Lung (tissue), 12 donors: Measurements from ENCODE around the gene ZEB2. TPM values are rescaled to one million over a fixed set of nuclear protein-coding genes. Genes with fewer than 3 reads are reported as not detected.

Experiments
- ATAC-seq: fragments of 200-7000 bp; cut with Tn5 transposase; one replicate; pipeline ENCODE4 v1.9.1; 2020; ENCODE audit warnings: moderate number of reproducible peaks; ENCODE audit not compliant: insufficient read depth, low FRiP score
- DNase-seq, 3 donors: peaks; one replicate each; pipeline ENCODE4 v3.0.0-alpha.2; 2013 to 2017
- H3K27ac ChIP-seq, 2 donors: one replicate each; pipeline ENCODE4 v1.5.1; 2013; ENCODE audit warnings: mild to moderate bottlenecking in 2 of 2, moderate library complexity in 2 of 2, control low read depth in 1 of 2, inconsistent platforms in 1 of 2, low read depth in 1 of 2, low read length in 1 of 2
- H3K27me3 ChIP-seq, 3 donors: one replicate each; pipeline ENCODE4 v1.5.1; 2013; ENCODE audit warnings: low read length in 2 of 3; ENCODE audit not compliant: control insufficient read depth in 3 of 3, insufficient read depth in 3 of 3
- H3K36me3 ChIP-seq, 4 donors: one replicate each; pipeline ENCODE4 v1.5.1; 2013; ENCODE audit warnings: low read length in 4 of 4, mild to moderate bottlenecking in 1 of 4, moderate library complexity in 1 of 4; ENCODE audit not compliant: control insufficient read depth in 4 of 4, insufficient read depth in 4 of 4
- H3K4me1 ChIP-seq, 5 donors: one replicate each; pipeline ENCODE4 v1.5.1; 2013; ENCODE audit warnings: low read length in 5 of 5, mild to moderate bottlenecking in 2 of 5, moderate library complexity in 1 of 5; ENCODE audit not compliant: control insufficient read depth in 5 of 5, insufficient read depth in 5 of 5
- H3K4me3 ChIP-seq: one replicate; pipeline ENCODE4 v1.5.1; 2013; ENCODE audit warnings: mild to moderate bottlenecking, control low read depth, moderate library complexity
- H3K9ac ChIP-seq, 2 donors: one replicate each; pipeline ENCODE4 v1.5.1; 2013; ENCODE audit warnings: low read length in 2 of 2, control low read depth in 1 of 2; ENCODE audit not compliant: insufficient read depth in 1 of 2
- H3K9me3 ChIP-seq, 4 donors: one replicate each; pipeline ENCODE4 v1.5.1; 2013; ENCODE audit warnings: low read length in 3 of 4, mild to moderate bottlenecking in 1 of 4, moderate library complexity in 1 of 4; ENCODE audit not compliant: control insufficient read depth in 4 of 4, insufficient read depth in 3 of 4
- WGBS, 2 donors: extraction: QIAGEN DNeasy Blood & Tissue Kit; methylation state at CpG; one replicate each; pipeline ENCODE4 v1.1.7; 2013; 5-methylcytosine and 5-hydroxymethylcytosine counted together
- polyA plus RNA-seq, 2 donors: library from polyadenylated mRNA; stranded (reverse); fragments of 200-250 nt; gene quantifications; one replicate each; pipeline ENCODE4 v1.2.1, GENCODE V29; 2013
- total RNA-seq, 2 donors: library from RNA; depleted of rRNA in 1 of 2; stranded (reverse); fragments of >200 nt in 1 of 2; gene quantifications; one replicate each; pipeline ENCODE4 v1.2.1, GENCODE V29; 2014 to 2021
- TF ChIP-seq, protein P1 (sequence below): IDR thresholded peaks from 2 replicates; pipeline ENCODE4 v1.5.1; 2012; ENCODE audit warnings: mild to moderate bottlenecking; ENCODE audit errors: control extremely low read depth, extremely low read depth
- donor health status: control.
- donor health status: control.
- donor health status: Bipolar disorder and iron deficiency.
- donor health status: healthy.
- donor health status: DM: yes; HTN: yes; CAD: no.

The ZEB2 gene
- total and polyA plus RNA-seq, 4 donors = 27.0 to 332 (median 127) TPM

DNA sequence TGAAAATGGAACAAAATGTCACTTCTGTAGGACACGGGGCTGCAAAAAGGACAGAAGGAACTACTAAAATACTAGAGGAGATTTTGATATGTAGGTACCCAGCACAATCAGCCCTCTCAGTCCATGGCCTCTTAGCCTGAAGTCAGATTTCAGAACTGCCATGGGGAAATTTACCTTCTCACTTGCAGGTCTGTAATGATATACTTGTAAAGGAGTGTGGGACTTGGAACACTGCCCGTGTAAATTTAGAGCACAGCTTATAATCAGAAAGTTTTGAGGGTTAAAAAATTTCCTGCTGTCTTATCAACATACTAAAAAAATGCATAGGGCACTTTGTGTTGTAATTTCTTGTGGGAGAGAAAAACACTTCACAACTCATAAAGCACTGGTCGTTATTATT, 60.6 kb downstream of the ZEB2 start:
- no peaks in the 10 kb centered on the region for H3K9me3 ChIP-seq
- peak overlapping the region in 1 of 2 donors; percentile 61 for H3K9ac ChIP-seq
- TF ChIP-seq, protein P1, sequence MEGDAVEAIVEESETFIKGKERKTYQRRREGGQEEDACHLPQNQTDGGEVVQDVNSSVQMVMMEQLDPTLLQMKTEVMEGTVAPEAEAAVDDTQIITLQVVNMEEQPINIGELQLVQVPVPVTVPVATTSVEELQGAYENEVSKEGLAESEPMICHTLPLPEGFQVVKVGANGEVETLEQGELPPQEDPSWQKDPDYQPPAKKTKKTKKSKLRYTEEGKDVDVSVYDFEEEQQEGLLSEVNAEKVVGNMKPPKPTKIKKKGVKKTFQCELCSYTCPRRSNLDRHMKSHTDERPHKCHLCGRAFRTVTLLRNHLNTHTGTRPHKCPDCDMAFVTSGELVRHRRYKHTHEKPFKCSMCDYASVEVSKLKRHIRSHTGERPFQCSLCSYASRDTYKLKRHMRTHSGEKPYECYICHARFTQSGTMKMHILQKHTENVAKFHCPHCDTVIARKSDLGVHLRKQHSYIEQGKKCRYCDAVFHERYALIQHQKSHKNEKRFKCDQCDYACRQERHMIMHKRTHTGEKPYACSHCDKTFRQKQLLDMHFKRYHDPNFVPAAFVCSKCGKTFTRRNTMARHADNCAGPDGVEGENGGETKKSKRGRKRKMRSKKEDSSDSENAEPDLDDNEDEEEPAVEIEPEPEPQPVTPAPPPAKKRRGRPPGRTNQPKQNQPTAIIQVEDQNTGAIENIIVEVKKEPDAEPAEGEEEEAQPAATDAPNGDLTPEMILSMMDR = no peak
- H3K27me3 ChIP-seq = no peaks in the 10 kb centered on the region
- peaks cover 4 to 89% (median 38%) of the 10 kb centered on the region in 5 donors for H3K4me1 ChIP-seq
- ATAC-seq (no peak), DNase-seq (no peak)
- H3K27ac ChIP-seq = peak overlapping the region; percentile 31 to 62
- 13 to 14% methylated on average over 3 of the region's 3 CpGs for WGBS, 2 donors
- peaks cover 0 to 26% (median 5%) of the 10 kb centered on the region in 4 donors for H3K36me3 ChIP-seq
- H3K4me3 ChIP-seq = no peak overlapping the region

DNA sequence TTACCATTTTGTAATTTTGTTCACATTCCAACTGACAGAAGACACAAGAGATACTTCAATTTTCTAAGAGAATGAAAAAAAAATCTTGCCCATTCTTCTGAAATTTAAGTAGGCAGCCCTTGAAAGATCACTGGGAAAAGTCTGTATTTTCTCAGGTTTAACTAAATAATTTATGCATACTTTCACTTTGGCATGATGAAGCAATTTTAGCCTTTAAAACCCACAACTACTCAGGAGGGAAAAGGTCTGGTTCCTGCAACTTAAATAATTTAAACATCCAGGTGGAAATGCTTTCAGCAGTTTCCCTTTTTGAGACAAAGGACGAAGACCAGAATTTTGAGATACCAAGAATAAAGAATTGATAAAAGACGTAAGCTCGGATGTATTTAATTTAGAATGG, 61.4 kb downstream of the ZEB2 start:
- 16 to 44% methylated on average over 3 of the region's 3 CpGs for WGBS, 2 donors
- Histone ChIP-seq H3K9ac (peak overlapping the region in 1 of 2 donors; percentile 61), H3K36me3 (peaks cover 0 to 28% (median 3%) of the 10 kb centered on the region in 4 donors), H3K9me3 (no peaks in the 10 kb centered on the region), H3K27ac (peak overlapping the region in 1 of 2 donors; percentile 21), H3K27me3 (no peaks in the 10 kb centered on the region), H3K4me3 (no peak overlapping the region), H3K4me1 (peaks cover 4 to 96% (median 38%) of the 10 kb centered on the region in 5 donors)
- no peak for ATAC-seq
- TF ChIP-seq, protein P1 = no peak
- DNase-seq = no peak

DNA sequence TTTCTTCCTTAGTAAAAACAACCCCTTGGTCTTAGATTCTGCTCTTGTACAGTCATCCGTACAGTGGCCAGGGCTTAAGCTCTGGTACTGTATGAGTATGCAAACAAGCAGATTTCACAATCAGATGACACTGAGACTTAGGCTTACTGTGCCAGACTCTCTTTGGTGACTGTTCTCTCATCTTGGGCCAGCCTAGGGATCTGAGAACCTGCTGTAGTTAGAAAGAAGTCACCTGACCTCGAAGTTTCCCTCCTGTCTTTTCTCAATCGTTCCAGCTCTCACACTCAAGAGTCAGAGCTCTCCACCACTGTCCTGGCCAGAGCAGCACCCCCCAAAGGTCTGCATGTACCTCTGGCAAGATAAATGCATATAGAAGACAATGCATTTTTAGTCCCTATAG, 63.2 kb downstream of the ZEB2 start:
- ATAC-seq = peak; percentile 76
- TF ChIP-seq, protein P1 = no peak
- Histone ChIP-seq H3K4me3 (no peak overlapping the region), H3K27ac (peak overlapping the region in 1 of 2 donors; percentile 70), H3K4me1 (peaks cover 4 to 100% (median 41%) of the 10 kb centered on the region in 5 donors), H3K9me3 (no peaks in the 10 kb centered on the region), H3K36me3 (peaks cover 0 to 29% (median 3%) of the 10 kb centered on the region in 4 donors), H3K9ac (no peak overlapping the region), H3K27me3 (peaks cover 0 to 3% (median 0%) of the 10 kb centered on the region in 3 donors)
- 8 to 14% methylated on average over 3 of the region's 3 CpGs for WGBS, 2 donors
- peak; percentile 39 to 87 (median 79) for DNase-seq

DNA sequence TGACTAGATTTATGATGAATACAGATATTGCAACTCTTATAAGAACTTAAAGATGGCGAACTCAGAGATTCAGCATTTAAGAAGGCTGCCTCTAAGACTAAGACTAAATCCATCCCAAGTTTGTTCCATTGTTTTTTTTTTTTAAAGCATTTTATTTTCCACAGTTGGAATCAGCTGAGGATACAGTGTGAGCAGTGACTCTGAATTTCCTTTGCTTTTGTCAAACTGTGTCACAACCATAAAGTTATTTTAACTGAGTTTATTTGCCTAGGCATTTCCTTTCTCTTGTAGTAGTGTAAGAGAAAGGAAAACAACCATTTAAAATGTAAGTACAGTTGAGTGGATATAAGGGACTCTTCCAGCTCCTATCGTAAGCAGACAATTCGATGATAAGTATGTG, 63.9 kb downstream of the ZEB2 start:
- WGBS, 2 donors = 63 to 89% methylated on average over 3 of the region's 3 CpGs
- Histone ChIP-seq H3K27ac (no peak overlapping the region), H3K4me1 (peaks cover 4 to 94% (median 39%) of the 10 kb centered on the region in 5 donors), H3K9ac (no peak overlapping the region), H3K4me3 (no peak overlapping the region), H3K9me3 (no peaks in the 10 kb centered on the region), H3K36me3 (peaks cover 0 to 23% (median 0%) of the 10 kb centered on the region in 4 donors), H3K27me3 (peaks cover 0 to 3% (median 0%) of the 10 kb centered on the region in 3 donors)
- DNase-seq (no peak), ATAC-seq (no peak)
- TF ChIP-seq, protein P1 = no peak
